ENCODE measurements around the gene ASXL1. TPM values are rescaled to one million over a fixed set of nuclear protein-coding genes. Genes with fewer than 3 reads are reported as not detected.

The ASXL1 gene
- total RNA-seq, 1 experiment from 2014 or later, result 52.2 TPM

DNA sequence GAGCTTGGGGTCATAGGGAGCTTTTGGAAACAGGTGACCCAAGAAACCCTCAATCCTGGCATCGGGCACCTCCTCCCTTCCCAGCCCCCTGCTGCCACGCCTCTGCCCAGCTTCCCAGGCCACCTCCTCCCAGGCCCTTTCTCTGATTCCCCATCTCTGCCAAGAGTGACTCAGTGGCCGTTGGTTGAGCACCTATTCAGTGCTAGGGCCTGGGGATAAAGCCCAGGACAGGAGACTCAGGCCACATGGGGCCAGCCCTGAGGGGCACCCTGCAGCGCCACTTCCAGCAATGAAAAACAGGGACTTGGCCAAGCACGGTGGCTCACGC, 110.1 kb downstream of the ASXL1 start:
- RAD21 ChIA-PET (ENCODE audit: low non-redundant PET in 1 of 2, low total read pairs in 2 of 2, uncharacterized antibody in 2 of 2, unreplicated experiment in 2 of 2), result no interaction called here
- no peaks in the 10 kb centered on the region for H3K9me3 ChIP-seq (ENCODE audit: control insufficient read depth in 1 of 2, insufficient read depth in 1 of 2, low read depth in 1 of 2, low read length in 2 of 2)
- ATAC-seq (no peak), DNase-seq (ENCODE audit: low read depth, low spot score) (no peak)
- H3K9me2 ChIP-seq (ENCODE audit: insufficient read depth), result no peaks in the 10 kb centered on the region
- no TSS peak for BruUV-seq (replicated peaks)
- intact Hi-C loops (cut with micrococcal nuclease), result no loop called here
- no peaks in the 10 kb centered on the region for H3K79me2 ChIP-seq (ENCODE audit: insufficient read depth, low read length)
- no peaks in the 10 kb centered on the region for H3K36me3 ChIP-seq (ENCODE audit: control insufficient read depth in 1 of 2, insufficient read depth in 2 of 2, low read length in 2 of 2)
- POLR2A ChIA-PET, result no interaction called here
- no peaks in the 10 kb centered on the region for H3K4me1 ChIP-seq (ENCODE audit: control insufficient read depth in 1 of 2, insufficient read depth in 2 of 2, low read length in 2 of 2)
- no peaks in the 10 kb centered on the region for H3K27me3 ChIP-seq (ENCODE audit: insufficient read depth, low read length)
- no peak overlapping the region for H3K4me3 ChIP-seq (replicated peaks in 1 of 2; ENCODE audit: low read depth in 1 of 2, low read length in 2 of 2)
- no peaks in the 10 kb centered on the region for H4K20me1 ChIP-seq (ENCODE audit: insufficient read depth)
- TF ChIP-seq, protein P1, sequence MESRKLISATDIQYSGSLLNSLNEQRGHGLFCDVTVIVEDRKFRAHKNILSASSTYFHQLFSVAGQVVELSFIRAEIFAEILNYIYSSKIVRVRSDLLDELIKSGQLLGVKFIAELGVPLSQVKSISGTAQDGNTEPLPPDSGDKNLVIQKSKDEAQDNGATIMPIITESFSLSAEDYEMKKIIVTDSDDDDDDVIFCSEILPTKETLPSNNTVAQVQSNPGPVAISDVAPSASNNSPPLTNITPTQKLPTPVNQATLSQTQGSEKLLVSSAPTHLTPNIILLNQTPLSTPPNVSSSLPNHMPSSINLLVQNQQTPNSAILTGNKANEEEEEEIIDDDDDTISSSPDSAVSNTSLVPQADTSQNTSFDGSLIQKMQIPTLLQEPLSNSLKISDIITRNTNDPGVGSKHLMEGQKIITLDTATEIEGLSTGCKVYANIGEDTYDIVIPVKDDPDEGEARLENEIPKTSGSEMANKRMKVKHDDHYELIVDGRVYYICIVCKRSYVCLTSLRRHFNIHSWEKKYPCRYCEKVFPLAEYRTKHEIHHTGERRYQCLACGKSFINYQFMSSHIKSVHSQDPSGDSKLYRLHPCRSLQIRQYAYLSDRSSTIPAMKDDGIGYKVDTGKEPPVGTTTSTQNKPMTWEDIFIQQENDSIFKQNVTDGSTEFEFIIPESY (IDR thresholded peaks at IDR 0.05; ENCODE audit: extremely low read depth, insufficient replicate concordance, low read length), result no peak
- TF ChIP-seq FOSL1 (IDR thresholded peaks at IDR 0.05; ENCODE audit: low read depth) (no peak), YY1 (IDR thresholded peaks at IDR 0.05; ENCODE audit: extremely low read depth, insufficient replicate concordance, low read depth, low read length) (no peak), CBX3 (IDR thresholded peaks at IDR 0.05; ENCODE audit: low read depth) (no peak), POLR2A (IDR thresholded peaks at IDR 0.05; ENCODE audit: borderline replicate concordance, extremely low read depth, insufficient read depth, insufficient read length) (no peak), ZNF274 (IDR thresholded peaks at IDR 0.05; ENCODE audit: low read depth, low read length) (no peak), SRF (IDR thresholded peaks at IDR 0.05; ENCODE audit: low read depth) (no peak), EZH2 (IDR thresholded peaks at IDR 0.05) (no peak), JUND (IDR thresholded peaks at IDR 0.05) (no peak), POLR2AphosphoS5 (IDR thresholded peaks at IDR 0.05; ENCODE audit: low read depth, low read length) (no peak), SP1 (IDR thresholded peaks at IDR 0.05; ENCODE audit: low read depth) (no peak)
- TF ChIP-seq, protein P2, sequence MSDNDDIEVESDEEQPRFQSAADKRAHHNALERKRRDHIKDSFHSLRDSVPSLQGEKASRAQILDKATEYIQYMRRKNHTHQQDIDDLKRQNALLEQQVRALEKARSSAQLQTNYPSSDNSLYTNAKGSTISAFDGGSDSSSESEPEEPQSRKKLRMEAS (IDR thresholded peaks at IDR 0.05), result no peak
- TF ChIP-seq, protein P3, sequence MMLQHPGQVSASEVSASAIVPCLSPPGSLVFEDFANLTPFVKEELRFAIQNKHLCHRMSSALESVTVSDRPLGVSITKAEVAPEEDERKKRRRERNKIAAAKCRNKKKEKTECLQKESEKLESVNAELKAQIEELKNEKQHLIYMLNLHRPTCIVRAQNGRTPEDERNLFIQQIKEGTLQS (IDR thresholded peaks at IDR 0.05), result no peak
- TF ChIP-seq, protein P4, sequence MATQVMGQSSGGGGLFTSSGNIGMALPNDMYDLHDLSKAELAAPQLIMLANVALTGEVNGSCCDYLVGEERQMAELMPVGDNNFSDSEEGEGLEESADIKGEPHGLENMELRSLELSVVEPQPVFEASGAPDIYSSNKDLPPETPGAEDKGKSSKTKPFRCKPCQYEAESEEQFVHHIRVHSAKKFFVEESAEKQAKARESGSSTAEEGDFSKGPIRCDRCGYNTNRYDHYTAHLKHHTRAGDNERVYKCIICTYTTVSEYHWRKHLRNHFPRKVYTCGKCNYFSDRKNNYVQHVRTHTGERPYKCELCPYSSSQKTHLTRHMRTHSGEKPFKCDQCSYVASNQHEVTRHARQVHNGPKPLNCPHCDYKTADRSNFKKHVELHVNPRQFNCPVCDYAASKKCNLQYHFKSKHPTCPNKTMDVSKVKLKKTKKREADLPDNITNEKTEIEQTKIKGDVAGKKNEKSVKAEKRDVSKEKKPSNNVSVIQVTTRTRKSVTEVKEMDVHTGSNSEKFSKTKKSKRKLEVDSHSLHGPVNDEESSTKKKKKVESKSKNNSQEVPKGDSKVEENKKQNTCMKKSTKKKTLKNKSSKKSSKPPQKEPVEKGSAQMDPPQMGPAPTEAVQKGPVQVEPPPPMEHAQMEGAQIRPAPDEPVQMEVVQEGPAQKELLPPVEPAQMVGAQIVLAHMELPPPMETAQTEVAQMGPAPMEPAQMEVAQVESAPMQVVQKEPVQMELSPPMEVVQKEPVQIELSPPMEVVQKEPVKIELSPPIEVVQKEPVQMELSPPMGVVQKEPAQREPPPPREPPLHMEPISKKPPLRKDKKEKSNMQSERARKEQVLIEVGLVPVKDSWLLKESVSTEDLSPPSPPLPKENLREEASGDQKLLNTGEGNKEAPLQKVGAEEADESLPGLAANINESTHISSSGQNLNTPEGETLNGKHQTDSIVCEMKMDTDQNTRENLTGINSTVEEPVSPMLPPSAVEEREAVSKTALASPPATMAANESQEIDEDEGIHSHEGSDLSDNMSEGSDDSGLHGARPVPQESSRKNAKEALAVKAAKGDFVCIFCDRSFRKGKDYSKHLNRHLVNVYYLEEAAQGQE (IDR thresholded peaks at IDR 0.05; ENCODE audit: low read depth), result no peak
- TF ChIP-seq, protein P5, sequence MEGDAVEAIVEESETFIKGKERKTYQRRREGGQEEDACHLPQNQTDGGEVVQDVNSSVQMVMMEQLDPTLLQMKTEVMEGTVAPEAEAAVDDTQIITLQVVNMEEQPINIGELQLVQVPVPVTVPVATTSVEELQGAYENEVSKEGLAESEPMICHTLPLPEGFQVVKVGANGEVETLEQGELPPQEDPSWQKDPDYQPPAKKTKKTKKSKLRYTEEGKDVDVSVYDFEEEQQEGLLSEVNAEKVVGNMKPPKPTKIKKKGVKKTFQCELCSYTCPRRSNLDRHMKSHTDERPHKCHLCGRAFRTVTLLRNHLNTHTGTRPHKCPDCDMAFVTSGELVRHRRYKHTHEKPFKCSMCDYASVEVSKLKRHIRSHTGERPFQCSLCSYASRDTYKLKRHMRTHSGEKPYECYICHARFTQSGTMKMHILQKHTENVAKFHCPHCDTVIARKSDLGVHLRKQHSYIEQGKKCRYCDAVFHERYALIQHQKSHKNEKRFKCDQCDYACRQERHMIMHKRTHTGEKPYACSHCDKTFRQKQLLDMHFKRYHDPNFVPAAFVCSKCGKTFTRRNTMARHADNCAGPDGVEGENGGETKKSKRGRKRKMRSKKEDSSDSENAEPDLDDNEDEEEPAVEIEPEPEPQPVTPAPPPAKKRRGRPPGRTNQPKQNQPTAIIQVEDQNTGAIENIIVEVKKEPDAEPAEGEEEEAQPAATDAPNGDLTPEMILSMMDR (IDR thresholded peaks at IDR 0.05 in 2 of 3, conservative IDR thresholded peaks at IDR 0.05 in 1 of 3; ENCODE audit: borderline replicate concordance in 1 of 3, insufficient read depth in 1 of 3, low read depth in 2 of 3, low read length in 2 of 3), result no peak
- no peak overlapping the region for H3K4me2 ChIP-seq (ENCODE audit: low read length)
- H3K27ac ChIP-seq (ENCODE audit: low read depth, low read length), result no peak overlapping the region
- H2AFZ ChIP-seq (ENCODE audit: low read depth, low read length, poor library complexity, severe bottlenecking), result no peak overlapping the region
- CTCF ChIA-PET, result no interaction called here
- no peak overlapping the region for H3K9ac ChIP-seq (ENCODE audit: low read length)
